Large intestine (tissue), 3 donors: ENCODE measurements around the gene ATP5F1D. TPM values are rescaled to one million over a fixed set of nuclear protein-coding genes. Genes with fewer than 3 reads are reported as not detected.

Experiments
- DNase-seq, 2 donors: peaks; one replicate each; pipeline versions ENCODE4 v3.0.0 to v3.0.0-alpha.2; 2013
- H3K27ac ChIP-seq: one replicate; pipeline ENCODE4 v1.5.1; 2013; ENCODE audit warnings: low read length
- H3K27me3 ChIP-seq: 2 replicates; pipeline ENCODE4 v1.6.1; 2013; ENCODE audit warnings: low read length; ENCODE audit not compliant: control insufficient read depth, insufficient read depth
- H3K36me3 ChIP-seq: 2 replicates; pipeline ENCODE4 v1.6.1; 2013; ENCODE audit warnings: low read length; ENCODE audit not compliant: control insufficient read depth, insufficient read depth
- H3K4me1 ChIP-seq: one replicate; pipeline ENCODE4 v1.6.1; 2013; ENCODE audit warnings: low read length; ENCODE audit not compliant: control insufficient read depth, insufficient read depth
- H3K4me3 ChIP-seq: one replicate; pipeline ENCODE4 v1.5.1; 2013; ENCODE audit warnings: low read length
- H3K9me3 ChIP-seq: one replicate; pipeline ENCODE4 v1.6.1; 2013; ENCODE audit warnings: mild to moderate bottlenecking, low read depth, low read length, moderate library complexity; ENCODE audit not compliant: control insufficient read depth
- WGBS: methylation state at CpG from one replicate; pipeline ENCODE4 v1.1.5; 2013; ENCODE audit warnings: low lambda C conversion rate; ENCODE audit not compliant: insufficient coverage; 5-methylcytosine and 5-hydroxymethylcytosine counted together
- polyA plus RNA-seq: library from polyadenylated mRNA; unstranded; fragments of 120-200 nt; gene quantifications from one replicate; pipeline ENCODE4 v1.2.1, GENCODE V29; 2013

Gene ATP5F1D
- polyA plus RNA-seq, 1 donor: 136 TPM

- Histone ChIP-seq H3K4me3 (peak overlapping the region; percentile 75), H3K4me1 (peaks cover 86% of the 10 kb centered on the region)
These were observed 19.4 kb downstream of the ATP5F1D start for GRCh38 chr19:1260749-1261537.

GRCh38 chr19:1261538-1261797 lies 19.9 kb downstream of the ATP5F1D start:
- Histone ChIP-seq H3K4me1 (peaks cover 88% of the 10 kb centered on the region), H3K4me3 (peak overlapping the region; percentile 75), H3K36me3 (peaks cover 24% of the 10 kb centered on the region), H3K27me3 (no peaks in the 10 kb centered on the region), H3K27ac (peak overlapping the region; percentile 100), H3K9me3 (peaks cover 6% of the 10 kb centered on the region)
- peak in 1 of 2 donors; percentile 56 for DNase-seq
- WGBS: 0% methylated on average over 1 of the region's 14 CpGs

More at GRCh38 chr19:1260749-1261537, 19.4 kb downstream of the ATP5F1D start:
- H3K27ac ChIP-seq: peak overlapping the region; percentile 100
- no peaks in the 10 kb centered on the region for H3K27me3 ChIP-seq
- WGBS: no CpG with 5 or more reads among the region's 83 CpGs
- peaks cover 27% of the 10 kb centered on the region for H3K36me3 ChIP-seq
- H3K9me3 ChIP-seq: peaks cover 6% of the 10 kb centered on the region
- DNase-seq: peak; percentile 98 to 99

DNA sequence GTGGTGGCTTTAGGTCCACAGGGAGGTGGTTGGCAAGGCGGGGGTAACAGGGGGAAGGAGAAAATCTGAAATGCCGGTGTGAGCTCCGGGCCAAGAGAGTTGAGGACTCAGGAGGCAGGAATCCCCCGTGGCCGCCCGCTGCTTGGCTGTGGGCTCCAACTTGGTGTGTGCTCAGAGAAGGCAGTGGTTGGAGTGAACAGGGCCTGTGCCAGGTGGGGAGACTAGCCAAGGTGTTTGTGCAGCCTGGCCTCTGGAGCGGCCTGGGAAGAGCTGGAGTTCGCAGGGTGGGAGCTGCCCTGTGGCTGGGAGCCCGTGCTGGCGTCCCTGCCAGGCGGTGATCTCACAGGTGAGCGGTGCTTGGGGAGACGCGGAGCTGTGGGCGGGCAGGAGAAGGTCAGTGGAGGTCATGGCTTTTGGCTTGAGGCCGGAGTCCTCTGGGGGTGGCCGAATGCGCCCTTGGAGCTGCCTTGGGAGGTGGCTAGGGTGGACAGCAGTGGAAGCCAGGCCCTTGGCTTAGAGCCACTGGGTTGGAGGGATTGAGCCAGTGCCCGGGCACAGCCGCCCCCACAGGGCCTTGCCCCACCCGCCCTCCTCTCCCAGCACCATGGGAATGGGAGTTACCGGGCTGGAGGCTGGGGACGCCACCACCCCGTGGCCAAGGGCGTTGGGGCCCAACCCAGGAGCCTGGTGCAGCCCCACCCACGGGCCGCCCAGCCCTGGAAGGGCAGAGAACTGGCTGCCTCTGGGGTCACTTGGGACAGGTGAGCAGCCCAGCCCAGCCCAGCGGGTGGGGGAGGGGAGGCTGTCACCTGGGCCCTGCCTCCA lies 20.5 kb downstream of the ATP5F1D start:
- Histone ChIP-seq H3K4me3 (peak overlapping the region; percentile 75), H3K9me3 (peaks cover 6% of the 10 kb centered on the region), H3K27me3 (no peaks in the 10 kb centered on the region), H3K4me1 (peaks cover 84% of the 10 kb centered on the region), H3K27ac (peak overlapping the region; percentile 100), H3K36me3 (peaks cover 18% of the 10 kb centered on the region)
- no CpG with 5 or more reads among the region's 28 CpGs for WGBS
- peak; percentile 93 to 97 for DNase-seq

DNA sequence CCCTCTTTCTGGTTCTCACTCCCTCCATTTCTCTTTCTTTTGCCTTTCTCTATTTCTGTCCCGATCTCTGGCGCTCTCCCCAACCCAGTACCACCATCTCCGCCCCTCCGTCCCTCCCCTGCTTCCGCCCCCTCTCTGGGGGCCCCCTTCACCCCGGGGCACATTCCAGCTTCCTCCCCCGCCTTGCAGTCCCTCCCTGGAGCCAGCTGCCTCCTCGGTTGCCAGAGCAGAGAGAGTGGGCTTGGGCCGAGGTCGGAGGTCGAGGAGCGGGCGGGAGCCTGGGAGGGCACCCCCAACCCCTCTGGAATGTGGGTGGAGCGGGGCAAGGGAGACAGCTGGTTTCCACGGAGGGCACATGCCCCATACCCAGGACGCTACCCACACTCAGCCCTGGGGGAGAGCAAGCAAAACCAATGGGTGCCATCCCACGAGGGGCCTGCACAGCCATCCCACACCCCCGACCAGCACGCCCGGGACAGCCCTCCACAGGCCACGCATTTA lies 21.1 kb downstream of the ATP5F1D start:
- peak overlapping the region; percentile 75 for H3K4me3 ChIP-seq
- H3K27ac ChIP-seq: peak overlapping the region; percentile 100
- no CpG with 5 or more reads among the region's 21 CpGs for WGBS
- peaks cover 84% of the 10 kb centered on the region for H3K4me1 ChIP-seq
- peaks cover 12% of the 10 kb centered on the region for H3K36me3 ChIP-seq
- no peaks in the 10 kb centered on the region for H3K27me3 ChIP-seq
- no peak for DNase-seq
- peaks cover 3% of the 10 kb centered on the region for H3K9me3 ChIP-seq

GRCh38 chr19:1263188-1263587 lies 21.6 kb downstream of the ATP5F1D start:
- peaks cover 84% of the 10 kb centered on the region for H3K4me1 ChIP-seq
- H3K9me3 ChIP-seq: peaks cover 4% of the 10 kb centered on the region
- DNase-seq: no peak
- H3K27me3 ChIP-seq: no peaks in the 10 kb centered on the region
- WGBS: no CpG with 5 or more reads among the region's 5 CpGs
- peak overlapping the region; percentile 100 for H3K27ac ChIP-seq
- H3K36me3 ChIP-seq: peaks cover 6% of the 10 kb centered on the region
- peak overlapping the region; percentile 75 for H3K4me3 ChIP-seq

DNA sequence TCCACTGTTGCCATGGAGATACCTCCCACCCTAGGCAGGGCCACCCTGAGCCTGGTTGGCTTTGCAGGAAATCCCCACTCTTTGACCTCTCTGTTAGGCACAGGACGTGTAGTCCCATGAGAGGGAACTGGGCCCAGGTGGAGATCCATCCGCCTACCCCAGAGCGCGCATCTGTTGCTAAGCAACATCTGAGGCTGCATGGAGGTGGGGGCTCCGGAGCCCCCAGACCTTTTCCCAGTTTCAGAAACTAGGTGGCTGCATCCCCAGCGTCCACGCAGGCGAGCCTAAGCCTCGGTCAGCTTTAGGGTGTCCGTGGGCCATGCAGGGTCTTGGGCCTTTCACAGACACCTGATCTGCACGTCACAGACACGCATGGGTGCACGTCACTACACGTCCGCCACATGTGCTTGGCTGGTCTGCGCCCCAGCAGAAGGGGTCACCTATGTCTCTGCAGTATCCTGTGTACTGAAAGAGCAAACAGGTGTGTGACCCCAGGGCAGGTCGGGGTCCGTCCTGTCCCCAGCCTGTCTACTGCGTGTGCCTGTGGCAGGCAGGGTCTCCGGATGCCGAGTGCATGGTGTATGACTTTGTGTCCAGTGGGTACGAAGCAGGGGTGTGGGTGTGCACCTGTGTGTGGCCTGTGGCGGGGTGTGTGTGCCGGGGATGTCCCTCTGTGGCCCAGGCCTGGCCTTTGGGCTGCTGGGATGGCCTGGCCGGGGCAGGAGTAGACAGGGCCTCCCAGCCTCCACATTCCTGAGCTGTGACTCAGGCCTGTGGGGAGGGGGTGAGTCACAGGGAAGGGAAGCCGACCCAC lies 23.5 kb downstream of the ATP5F1D start:
- Histone ChIP-seq H3K36me3 (no peaks in the 10 kb centered on the region), H3K4me3 (no peak overlapping the region), H3K4me1 (peaks cover 72% of the 10 kb centered on the region), H3K27ac (peak overlapping the region; percentile 96), H3K27me3 (no peaks in the 10 kb centered on the region), H3K9me3 (peaks cover 6% of the 10 kb centered on the region)
- DNase-seq: peak; percentile 82 to 89
- WGBS: no CpG with 5 or more reads among the region's 26 CpGs

DNA sequence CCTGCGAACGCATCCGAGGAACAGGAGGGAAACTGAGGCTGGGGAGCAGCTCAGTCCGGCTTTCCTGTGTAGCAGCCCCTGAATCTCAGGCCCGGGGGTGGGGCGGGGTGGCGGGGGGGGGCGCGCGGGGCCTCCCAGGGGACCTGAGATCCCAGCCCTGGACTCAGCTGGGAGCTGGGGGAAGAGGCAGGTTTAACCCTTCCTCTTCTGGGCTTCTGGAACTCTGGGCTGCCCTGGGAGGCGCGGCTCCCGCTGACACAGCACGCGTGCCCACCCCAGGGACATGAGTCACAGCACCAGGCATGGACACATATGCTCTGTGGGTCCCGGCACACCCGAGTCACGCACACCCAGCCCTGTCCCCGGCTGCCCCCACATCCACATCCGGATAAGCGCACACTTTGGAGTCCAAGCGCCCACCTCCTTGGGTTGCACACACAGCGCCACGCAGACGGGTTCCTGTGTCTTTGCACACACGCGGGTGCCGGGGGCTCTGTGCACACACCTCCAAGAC lies 24.1 kb downstream of the ATP5F1D start:
- Histone ChIP-seq H3K27me3 (no peaks in the 10 kb centered on the region), H3K4me1 (peaks cover 69% of the 10 kb centered on the region), H3K36me3 (peaks cover 3% of the 10 kb centered on the region), H3K4me3 (peak overlapping the region; percentile 46), H3K27ac (peak overlapping the region; percentile 96), H3K9me3 (peaks cover 6% of the 10 kb centered on the region)
- no CpG with 5 or more reads among the region's 28 CpGs for WGBS
- peak; percentile 69 to 79 for DNase-seq

DNA sequence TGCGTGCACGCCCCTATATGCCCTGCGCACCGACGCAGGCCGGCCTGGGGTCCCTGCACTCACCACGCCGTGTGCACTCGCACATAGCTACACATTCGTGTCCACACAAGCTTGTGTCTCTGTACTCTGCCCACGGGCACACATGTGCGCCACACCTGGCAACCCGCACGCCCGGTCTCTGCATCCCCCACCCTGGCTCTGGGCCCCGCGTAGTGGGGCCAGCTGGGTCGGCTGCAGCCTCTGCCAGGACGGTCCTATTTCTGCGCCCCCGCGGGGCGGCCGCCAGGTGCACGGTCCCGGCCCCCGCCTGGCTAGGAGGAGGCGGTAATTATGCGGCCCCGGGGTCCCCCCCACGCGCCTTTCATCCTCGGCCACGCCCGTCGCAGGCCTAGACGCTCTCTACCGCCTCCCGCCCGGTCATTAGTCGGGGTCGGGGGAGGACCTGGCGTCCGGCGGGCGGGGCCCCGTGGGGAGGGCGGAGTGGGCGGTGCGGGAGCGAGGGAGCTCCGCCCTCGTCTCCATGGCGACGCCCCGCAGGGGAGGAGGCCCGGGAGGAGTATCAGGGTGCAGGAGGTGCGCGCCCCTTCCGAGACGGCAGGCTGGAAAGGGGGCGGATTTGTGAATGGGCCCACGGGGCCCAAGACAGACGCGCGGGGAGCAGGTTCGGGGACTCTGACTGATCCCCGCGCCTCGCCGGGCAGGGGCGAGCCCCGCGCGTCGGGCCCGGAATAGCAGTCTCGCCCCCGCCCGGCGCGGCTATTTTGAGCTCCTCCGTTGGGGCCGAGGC lies 24.8 kb downstream of the ATP5F1D start:
- Histone ChIP-seq H3K9me3 (peaks cover 6% of the 10 kb centered on the region), H3K4me1 (peaks cover 73% of the 10 kb centered on the region), H3K27me3 (no peaks in the 10 kb centered on the region), H3K36me3 (peaks cover 9% of the 10 kb centered on the region), H3K27ac (peak overlapping the region; percentile 96), H3K4me3 (peak overlapping the region; percentile 46)
- whole genome bisulfite sequencing: no CpG with 5 or more reads among the region's 84 CpGs
- DNase-seq: peak; percentile 92 to 97

- peak overlapping the region; percentile 96 for H3K27ac ChIP-seq
- H3K4me1 ChIP-seq: peaks cover 72% of the 10 kb centered on the region
- WGBS: no CpG with 5 or more reads among the region's 59 CpGs
- DNase-seq: peak in 1 of 2 donors; percentile 53
- H3K36me3 ChIP-seq: peaks cover 16% of the 10 kb centered on the region
- H3K4me3 ChIP-seq: peak overlapping the region; percentile 46
- peaks cover 7% of the 10 kb centered on the region for H3K9me3 ChIP-seq
- H3K27me3 ChIP-seq: no peaks in the 10 kb centered on the region
These were observed 25.4 kb downstream of the ATP5F1D start for GRCh38 chr19:1266916-1267476.
